Fibroblast of lung (primary cell): ENCODE results near the gene PTPRCAP.

Experiments used
- EZH2 ChIP-seq: IDR thresholded peaks from 2 replicates; pipeline ENCODE4 v1.5.1; 2012; ENCODE audit warnings: low read length, control low read depth, mild to moderate bottlenecking; ENCODE audit errors: missing control alignments
- TF ChIP-seq, protein P1 (sequence below), 2 donors: IDR thresholded peaks in 1 of 2; conservative IDR thresholded peaks in 1 of 2; 1 replicate in 1 of 2; 2 replicates in 1 of 2; pipeline ENCODE4 v1.5.1; 2011 to 2012; ENCODE audit warnings: low read length in 2 of 2, control low read depth in 1 of 2, inconsistent platforms in 1 of 2, low read depth in 1 of 2, mild to moderate bottlenecking in 1 of 2

DNA sequence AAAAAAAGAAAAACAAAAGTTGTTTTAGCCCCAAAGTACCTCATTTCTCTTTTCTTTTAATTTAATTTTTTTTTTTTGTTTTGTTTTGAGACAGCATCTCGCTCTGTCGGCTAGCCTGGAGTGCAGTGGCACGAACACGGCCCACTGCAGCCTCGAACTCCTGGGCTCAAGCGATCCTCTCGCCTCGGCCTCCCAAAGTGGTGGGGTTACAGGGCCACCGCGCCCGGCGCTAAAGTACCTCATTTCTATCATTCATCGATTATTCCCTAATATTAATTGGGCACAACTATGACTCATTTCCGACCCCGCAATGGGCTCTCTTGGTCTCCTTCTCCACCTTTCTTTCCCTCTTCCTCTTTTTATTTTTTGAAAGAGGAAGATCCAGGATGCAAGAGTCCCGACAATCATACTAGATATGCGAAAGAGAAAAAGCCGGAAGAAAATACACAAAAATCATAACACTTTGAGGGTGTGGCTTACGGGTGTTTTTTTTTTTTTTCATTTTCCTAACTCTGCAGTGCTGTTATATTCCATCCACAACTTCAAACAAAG is 44.9 kb upstream of the PTPRCAP start:
- TF ChIP-seq, protein P1, sequence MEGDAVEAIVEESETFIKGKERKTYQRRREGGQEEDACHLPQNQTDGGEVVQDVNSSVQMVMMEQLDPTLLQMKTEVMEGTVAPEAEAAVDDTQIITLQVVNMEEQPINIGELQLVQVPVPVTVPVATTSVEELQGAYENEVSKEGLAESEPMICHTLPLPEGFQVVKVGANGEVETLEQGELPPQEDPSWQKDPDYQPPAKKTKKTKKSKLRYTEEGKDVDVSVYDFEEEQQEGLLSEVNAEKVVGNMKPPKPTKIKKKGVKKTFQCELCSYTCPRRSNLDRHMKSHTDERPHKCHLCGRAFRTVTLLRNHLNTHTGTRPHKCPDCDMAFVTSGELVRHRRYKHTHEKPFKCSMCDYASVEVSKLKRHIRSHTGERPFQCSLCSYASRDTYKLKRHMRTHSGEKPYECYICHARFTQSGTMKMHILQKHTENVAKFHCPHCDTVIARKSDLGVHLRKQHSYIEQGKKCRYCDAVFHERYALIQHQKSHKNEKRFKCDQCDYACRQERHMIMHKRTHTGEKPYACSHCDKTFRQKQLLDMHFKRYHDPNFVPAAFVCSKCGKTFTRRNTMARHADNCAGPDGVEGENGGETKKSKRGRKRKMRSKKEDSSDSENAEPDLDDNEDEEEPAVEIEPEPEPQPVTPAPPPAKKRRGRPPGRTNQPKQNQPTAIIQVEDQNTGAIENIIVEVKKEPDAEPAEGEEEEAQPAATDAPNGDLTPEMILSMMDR (conservative IDR thresholded peaks at IDR 0.05 in 1 of 2, IDR thresholded peaks at IDR 0.05 in 1 of 2; ENCODE audit: low read depth in 1 of 2, low read length in 2 of 2), result no peak
- no peak for TF ChIP-seq EZH2
